HepG2 (cell line): ENCODE data around the gene GPR39.

Experiments used
- JUNB ChIP-seq: sonication (generic); formaldehyde crosslinking; IDR thresholded peaks from 2 replicates; pipeline ENCODE4 v1.8.0; 2022; ENCODE audit warnings: missing genetic modification reagents, mild to moderate bottlenecking, borderline replicate concordance
- YY1 ChIP-seq: IDR thresholded peaks from 2 replicates; pipeline ENCODE4 v1.6.1; 2011; ENCODE audit warnings: low read length, low read depth, moderate library complexity, mild to moderate bottlenecking; ENCODE audit not compliant: insufficient read depth, insufficient replicate concordance
- ZNF430 ChIP-seq: sonication (generic); formaldehyde crosslinking; IDR thresholded peaks from 2 replicates; pipeline ENCODE4 v1.9.0; 2021; ENCODE audit warnings: mild to moderate bottlenecking, missing genetic modification reagents

DNA sequence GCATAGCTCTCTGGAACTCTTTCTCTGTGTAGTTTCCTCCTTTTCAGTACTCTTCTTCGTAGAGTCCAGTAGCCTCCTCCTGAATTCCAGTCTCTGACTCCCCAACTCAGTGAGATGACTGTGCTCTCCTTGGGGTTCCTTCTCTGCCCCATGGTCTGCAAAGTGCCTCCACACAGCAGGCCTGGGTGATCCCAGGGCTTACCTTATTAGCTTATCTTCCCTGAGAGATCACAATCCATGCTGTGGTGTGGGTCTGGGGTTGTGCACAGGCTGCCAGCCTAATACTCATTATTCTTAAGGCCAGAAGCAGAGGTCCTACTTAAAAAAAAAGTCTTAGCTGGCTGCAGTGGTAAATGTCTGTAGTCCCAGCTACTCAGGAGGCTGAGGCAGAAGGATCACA is 4.6 kb upstream of the GPR39 start:
- TF ChIP-seq ZNF430, result no peak
- TF ChIP-seq JUNB, result no peak
- no peak for TF ChIP-seq YY1
